MCF 10A (cell line): ENCODE data around the gene RRP1. TPM values are rescaled to one million over a fixed set of nuclear protein-coding genes. Genes with fewer than 3 reads are reported as not detected.

ENCODE experiments used
- BruUV-seq: library from RNA; stranded (reverse); fragments of 400-500 nt; replicated peaks from 2 replicates; lab custom pipeline; 2021; lab: Mats Ljungman, UMichigan
- CTCF ChIA-PET: fragments of 300-600 bp; sonication (Branson Sonifier 250); formaldehyde crosslinking; extraction: SDS; loops from one replicate; lab custom pipeline; 2021; ENCODE audit warnings: antibody characterized with exemption, inconsistent platforms; lab: Yijun Ruan, JAX
- POLR2A ChIA-PET: fragments of 300-600, 350-650 bp; sonication (Branson Sonifier 250); formaldehyde crosslinking; extraction: SDS; loops from one replicate; lab custom pipeline; 2020; ENCODE audit warnings: antibody characterized with exemption, inconsistent platforms; lab: Yijun Ruan, JAX
- DNase-seq: peaks from one replicate; pipeline ENCODE4 v3.0.0-alpha.2; 2018; ENCODE audit not compliant: unreplicated experiment
- H3K27ac Mint-ChIP-seq: one replicate; pipeline ENCODE4 v1.8.0; 2022; ENCODE audit warnings: mild to moderate bottlenecking, low read depth, mixed read lengths; ENCODE audit not compliant: unreplicated experiment
- H3K27me3 Mint-ChIP-seq: one replicate; pipeline ENCODE4 v1.8.0; 2022; ENCODE audit warnings: mixed read lengths; ENCODE audit not compliant: insufficient read depth, unreplicated experiment
- H3K36me3 Mint-ChIP-seq: one replicate; pipeline ENCODE4 v1.8.0; 2022; ENCODE audit warnings: mild to moderate bottlenecking, moderate library complexity, mixed read lengths; ENCODE audit not compliant: insufficient read depth, unreplicated experiment
- H3K4me1 Mint-ChIP-seq: one replicate; pipeline ENCODE4 v1.8.0; 2022; ENCODE audit warnings: mixed read lengths; ENCODE audit not compliant: insufficient read depth, unreplicated experiment
- H3K4me3 Mint-ChIP-seq: one replicate; pipeline ENCODE4 v1.8.0; 2022; ENCODE audit warnings: mild to moderate bottlenecking, moderate library complexity, mixed read lengths; ENCODE audit not compliant: unreplicated experiment
- H3K9me3 Mint-ChIP-seq: one replicate; pipeline ENCODE4 v1.8.0; 2022; ENCODE audit warnings: mixed read lengths; ENCODE audit not compliant: unreplicated experiment
- CTCF ChIP-seq: fragments of 200-600 bp; IDR thresholded peaks from one replicate; pipeline ENCODE4 v1.8.0; 2022; ENCODE audit warnings: antibody characterized with exemption, mild to moderate bottlenecking; ENCODE audit not compliant: unreplicated experiment
- intact Hi-C: fragments of 100-400 bp; cut with micrococcal nuclease; formaldehyde crosslinking; loops from 2 replicates; pipeline ENCODE4 v1.14.1; 2022
- total RNA-seq: library from RNA; stranded (reverse); gene quantifications from 2 replicates; pipeline ENCODE4 v1.2.3, GENCODE V29; 2022

Gene RRP1
- total RNA-seq, 1 experiment from 2014 or later: 56.0 TPM

GRCh38 chr21:43764576-43765495 is 24.5 kb upstream of the RRP1 start:
- Mint-ChIP-seq H3K27ac (peak overlapping the region; percentile 83), H3K36me3 (peaks cover 48% of the 10 kb centered on the region), H3K9me3 (no peaks in the 10 kb centered on the region), H3K27me3 (no peaks in the 10 kb centered on the region), H3K4me3 (no peak overlapping the region), H3K4me1 (peaks cover 27% of the 10 kb centered on the region)
- no peak for TF ChIP-seq CTCF
- peak; percentile 77 for DNase-seq
- intact Hi-C loops: no loop called here
- CTCF ChIA-PET: interaction anchor here (0.6 kb wide), 1 partner anchor 9 kb away, joined by 3 read pairs; no protein-coding TSS in a partner anchor
- POLR2A ChIA-PET: interaction anchor here (0.6 to 1.8 kb wide), 8 partner anchors 24 to 103 kb away, joined by 3 to 9 read pairs (median 3); partner anchors contain the start of gene RRP1
- BruUV-seq: no TSS peak

DNA sequence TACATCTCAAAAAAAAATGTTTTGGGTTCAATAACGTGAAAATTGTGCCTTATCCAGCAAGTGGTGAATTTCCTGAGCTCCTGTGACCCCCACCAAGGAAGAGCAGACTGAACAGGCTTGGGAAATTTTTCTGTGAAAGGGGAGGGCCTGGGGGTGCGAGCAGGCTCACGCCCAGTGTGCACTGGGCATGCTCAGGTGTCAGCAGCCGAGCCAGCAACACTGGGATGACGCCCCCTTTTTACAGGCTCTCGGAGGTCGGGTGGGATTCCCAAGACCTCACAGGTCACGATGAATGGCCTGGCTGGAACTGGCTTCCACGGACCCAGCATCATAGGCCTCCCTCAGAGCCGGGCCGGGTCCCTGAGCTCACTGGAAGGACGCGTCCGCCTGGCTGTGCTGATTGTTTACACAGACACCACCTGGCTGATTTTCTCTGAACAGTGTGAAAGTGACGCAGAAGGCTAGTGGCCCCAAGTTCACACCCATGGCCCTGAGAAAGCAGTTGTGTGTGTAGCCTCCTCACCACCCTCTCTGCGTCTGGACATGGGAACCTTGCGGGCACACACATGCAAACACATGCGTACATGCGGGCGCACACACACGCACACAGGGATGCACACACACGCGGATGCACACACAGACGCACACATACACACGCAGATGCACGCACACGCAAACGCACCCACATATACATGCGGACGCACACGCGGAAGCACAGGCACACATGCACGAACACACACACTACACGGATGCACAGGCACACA is 22.5 kb upstream of the RRP1 start:
- no TSS peak for BruUV-seq
- Mint-ChIP-seq H3K36me3 (peaks cover 45% of the 10 kb centered on the region), H3K27me3 (no peaks in the 10 kb centered on the region), H3K4me1 (peaks cover 34% of the 10 kb centered on the region), H3K9me3 (no peaks in the 10 kb centered on the region), H3K27ac (peak overlapping the region; percentile 99), H3K4me3 (no peak overlapping the region)
- ChIA-PET CTCF (interaction anchor here (0.7 kb wide), 1 partner anchor 25 kb away, joined by 4 read pairs; no protein-coding TSS in a partner anchor), POLR2A (interaction anchor here (0.6 to 2.9 kb wide), 6 partner anchors 8 to 1106 kb away, joined by 3 to 17 read pairs (median 6); partner anchors contain the start of genes PTTG1IP and RRP1)
- DNase-seq: no peak
- intact Hi-C loops: no loop called here
- no peak for TF ChIP-seq CTCF

- ChIA-PET CTCF (no interaction called here), POLR2A (interaction anchor here (0.6 to 2.9 kb wide), 7 partner anchors 9 to 1106 kb away, joined by 3 to 17 read pairs (median 5); partner anchors contain the start of genes PTTG1IP and RRP1)
- H3K4me3 Mint-ChIP-seq: peak overlapping the region; percentile 45
- intact Hi-C loops: no loop called here
- DNase-seq: no peak
- H3K9me3 Mint-ChIP-seq: no peaks in the 10 kb centered on the region
- TF ChIP-seq CTCF: no peak
- no peaks in the 10 kb centered on the region for H3K27me3 Mint-ChIP-seq
- BruUV-seq: no TSS peak
- peaks cover 39% of the 10 kb centered on the region for H3K36me3 Mint-ChIP-seq
- peaks cover 34% of the 10 kb centered on the region for H3K4me1 Mint-ChIP-seq
- H3K27ac Mint-ChIP-seq: peak overlapping the region; percentile 99
These were observed 21.8 kb upstream of the RRP1 start for GRCh38 chr21:43767498-43767983.
